Omental fat pad (tissue), 4 donors: ENCODE results near the gene BABAM2. TPM values are rescaled to one million over a fixed set of nuclear protein-coding genes. Genes with fewer than 3 reads are reported as not detected.

Experiments
- ATAC-seq: fragments of 150-250 bp; one replicate; pipeline ENCODE4 v1.9.1; 2016; ENCODE audit warnings: mild to moderate bottlenecking, moderate library complexity; ENCODE audit not compliant: low FRiP score
- DNase-seq: peaks from one replicate; pipeline ENCODE4 v3.0.0-alpha.2; 2019; ENCODE audit warnings: low spot score
- total RNA-seq, 4 donors: library from RNA; depleted of rRNA; stranded (reverse); fragments of >200 nt; gene quantifications; one replicate each; pipeline ENCODE4 v1.1.0, GENCODE V29; 2016
- TF ChIP-seq, protein P1 (sequence below), 3 donors: fragments of 450-650 bp; IDR thresholded peaks; one replicate each; pipeline ENCODE4 v1.5.1; 2016 to 2017; ENCODE audit warnings: antibody characterized with exemption in 3 of 3, mild to moderate bottlenecking in 3 of 3, moderate library complexity in 2 of 3

Gene BABAM2
- total RNA-seq, 4 donors from 2014 or later: 29.2 to 41.0 (median 36.5) TPM

DNA sequence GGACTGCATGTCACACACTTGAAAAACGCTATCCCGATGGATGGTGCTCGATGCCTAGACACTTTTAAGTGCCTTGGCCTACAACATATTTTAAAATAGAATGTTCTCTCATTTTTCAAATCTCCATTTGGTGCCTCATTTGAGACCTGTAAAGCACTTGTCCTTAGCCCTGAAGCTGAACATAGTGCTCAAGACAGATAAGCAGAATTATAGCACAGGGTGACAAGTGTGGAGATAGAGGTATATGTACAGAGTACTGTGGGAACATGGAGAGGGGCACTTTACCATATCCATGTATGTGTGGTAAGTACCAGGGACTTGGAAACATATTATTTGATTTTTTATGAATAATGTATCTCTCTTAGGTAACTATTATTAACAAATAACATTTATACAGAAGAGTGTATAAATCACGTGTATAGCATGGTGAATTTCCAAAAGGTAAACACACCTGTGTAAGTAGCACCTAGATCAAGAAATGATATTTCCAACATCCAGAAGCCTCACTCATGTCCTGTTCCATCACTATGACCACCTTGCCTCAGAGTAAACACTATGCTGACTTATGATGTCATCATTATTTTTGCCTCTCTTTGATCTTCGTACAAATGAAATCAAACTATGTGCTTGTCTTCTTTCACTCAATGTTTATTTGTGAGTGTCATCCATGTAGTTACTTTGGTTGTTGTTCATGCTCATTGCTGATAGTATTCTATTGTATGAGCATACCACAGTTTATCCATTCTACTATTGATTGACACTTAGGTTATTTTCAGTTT is 103.6 kb downstream of the BABAM2 start:
- TF ChIP-seq, protein P1, sequence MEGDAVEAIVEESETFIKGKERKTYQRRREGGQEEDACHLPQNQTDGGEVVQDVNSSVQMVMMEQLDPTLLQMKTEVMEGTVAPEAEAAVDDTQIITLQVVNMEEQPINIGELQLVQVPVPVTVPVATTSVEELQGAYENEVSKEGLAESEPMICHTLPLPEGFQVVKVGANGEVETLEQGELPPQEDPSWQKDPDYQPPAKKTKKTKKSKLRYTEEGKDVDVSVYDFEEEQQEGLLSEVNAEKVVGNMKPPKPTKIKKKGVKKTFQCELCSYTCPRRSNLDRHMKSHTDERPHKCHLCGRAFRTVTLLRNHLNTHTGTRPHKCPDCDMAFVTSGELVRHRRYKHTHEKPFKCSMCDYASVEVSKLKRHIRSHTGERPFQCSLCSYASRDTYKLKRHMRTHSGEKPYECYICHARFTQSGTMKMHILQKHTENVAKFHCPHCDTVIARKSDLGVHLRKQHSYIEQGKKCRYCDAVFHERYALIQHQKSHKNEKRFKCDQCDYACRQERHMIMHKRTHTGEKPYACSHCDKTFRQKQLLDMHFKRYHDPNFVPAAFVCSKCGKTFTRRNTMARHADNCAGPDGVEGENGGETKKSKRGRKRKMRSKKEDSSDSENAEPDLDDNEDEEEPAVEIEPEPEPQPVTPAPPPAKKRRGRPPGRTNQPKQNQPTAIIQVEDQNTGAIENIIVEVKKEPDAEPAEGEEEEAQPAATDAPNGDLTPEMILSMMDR (IDR thresholded peaks at IDR 0.05): no peak
- no peak for ATAC-seq
- no peak for DNase-seq

DNA sequence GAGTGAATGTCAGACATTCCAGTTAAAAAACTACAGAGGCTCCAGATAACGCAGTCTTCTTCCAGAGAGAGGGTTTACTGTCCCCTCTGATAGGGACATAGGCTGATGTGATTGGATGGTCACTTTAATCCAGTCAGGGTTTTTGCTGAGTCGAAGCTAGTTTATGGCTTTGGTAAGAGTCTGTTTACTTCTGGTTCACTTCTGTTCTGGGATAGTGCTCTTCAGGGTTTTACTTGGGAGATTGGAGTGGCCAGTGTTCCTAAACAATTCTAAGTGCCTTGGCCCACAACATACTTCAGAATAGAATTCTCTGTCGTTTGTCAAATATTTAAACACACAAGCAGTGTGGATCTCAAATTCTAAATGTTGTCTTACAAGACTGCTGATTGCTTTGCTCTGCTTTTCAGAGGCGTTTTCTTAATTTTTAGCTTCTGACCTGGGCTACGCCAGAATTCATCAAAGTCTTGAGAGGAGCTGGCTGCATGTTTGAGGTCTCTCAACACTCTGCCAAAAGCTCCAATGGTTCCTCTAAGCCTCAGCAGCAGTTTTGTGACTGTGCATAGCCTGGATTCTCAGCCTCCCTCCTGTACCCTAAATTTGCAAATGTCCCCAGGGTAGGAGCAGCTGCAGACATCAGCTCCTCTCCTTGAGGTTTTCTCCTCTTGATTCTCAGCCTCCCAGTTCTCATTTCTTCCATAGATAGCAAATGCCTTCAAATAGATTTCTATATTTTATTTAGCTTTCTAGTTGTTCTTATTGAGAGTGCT is 105.8 kb downstream of the BABAM2 start:
- DNase-seq (no peak), ATAC-seq (no peak)
- TF ChIP-seq, protein P1 (IDR thresholded peaks at IDR 0.05): no peak

DNA sequence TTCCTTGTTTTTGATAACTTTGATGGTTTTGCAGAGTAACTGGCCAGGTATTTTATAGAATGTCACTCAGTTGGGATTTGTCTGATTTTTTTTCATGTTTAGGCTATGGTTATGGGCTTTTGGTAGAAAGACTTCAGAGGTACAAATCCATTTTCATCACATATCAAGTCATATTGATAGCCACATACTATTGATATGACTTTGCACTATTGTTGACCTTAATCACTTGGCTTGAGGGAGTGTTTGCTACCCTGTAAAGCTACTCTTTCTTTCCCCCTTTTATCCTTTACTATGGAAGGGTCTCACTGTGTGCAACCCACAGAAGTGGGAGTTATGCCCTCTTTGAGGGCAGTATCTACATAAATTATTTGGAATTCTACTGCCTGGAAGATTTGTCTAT is 109.8 kb downstream of the BABAM2 start:
- no peak for DNase-seq
- no peak for ATAC-seq
- TF ChIP-seq, protein P1 (IDR thresholded peaks at IDR 0.05): no peak

DNA sequence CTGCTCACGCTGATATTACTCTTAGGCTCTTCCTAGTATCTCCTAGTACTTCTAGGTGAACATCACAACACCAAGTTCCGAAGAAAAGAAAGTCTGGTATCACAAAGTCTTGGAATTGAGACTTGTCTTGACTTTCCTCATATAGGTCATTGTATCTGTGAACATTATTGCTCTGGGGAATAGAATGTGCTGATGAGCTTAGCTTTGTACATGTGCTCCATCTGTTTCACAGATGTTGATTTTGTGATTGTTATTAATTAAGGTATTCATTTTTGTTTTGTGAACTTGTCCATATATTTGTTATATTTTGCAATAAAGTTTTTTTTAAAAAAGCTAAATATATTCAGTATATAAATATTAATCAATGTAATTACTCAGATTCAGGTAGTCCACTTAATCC is 111.7 kb downstream of the BABAM2 start:
- no peak for DNase-seq
- TF ChIP-seq, protein P1 (IDR thresholded peaks at IDR 0.05): no peak
- ATAC-seq: no peak

DNA sequence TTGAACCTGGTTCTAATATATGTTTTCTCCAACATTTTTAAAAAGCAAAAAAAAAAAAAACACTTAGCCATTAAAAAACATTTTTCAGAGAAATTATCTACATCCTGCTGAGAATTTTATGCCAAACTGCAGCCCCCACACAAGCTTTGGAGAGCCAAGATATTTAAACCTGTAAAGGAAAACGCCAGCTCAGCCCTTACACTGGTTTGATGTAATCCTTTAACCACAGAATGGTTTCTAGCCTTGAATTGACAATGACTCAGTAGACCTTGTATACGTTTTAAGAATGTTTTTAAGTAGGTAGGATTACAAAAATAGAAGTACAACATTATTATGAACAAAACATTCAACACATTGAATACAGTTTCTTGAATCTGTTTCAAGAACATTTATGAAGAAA is 113.6 kb downstream of the BABAM2 start:
- no peak for DNase-seq
- TF ChIP-seq, protein P1 (IDR thresholded peaks at IDR 0.05): no peak
- peak; percentile 57 for ATAC-seq

DNA sequence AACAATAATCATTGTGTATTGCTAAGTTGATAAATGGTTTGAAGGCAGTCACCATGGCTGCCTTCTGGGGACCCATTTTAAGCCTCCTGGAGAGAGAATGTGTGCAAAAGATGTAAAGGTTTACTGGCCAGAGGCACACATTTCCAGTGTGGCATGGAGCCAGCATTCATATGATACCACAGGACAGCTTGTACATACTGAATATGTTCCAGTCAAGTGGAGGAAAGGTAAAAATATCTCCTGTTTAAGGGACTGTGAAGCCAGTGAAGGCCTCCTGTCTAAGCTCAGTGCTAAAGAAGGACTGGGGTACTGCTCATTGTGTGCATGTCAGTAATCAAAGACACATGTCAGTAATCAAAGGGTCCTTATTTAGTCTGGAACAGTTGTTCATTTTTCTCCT is 119.2 kb downstream of the BABAM2 start:
- no peak for ATAC-seq
- no peak for DNase-seq
- TF ChIP-seq, protein P1 (IDR thresholded peaks at IDR 0.05): no peak
